Ammon's horn (tissue), 1 donor: ENCODE results near the gene CCT8.
A peak's percentile ranks its signal among the peaks of the same experiment; 100 is the strongest.
"Not testable (repeated sequence)": the region's sequence is repeated elsewhere in the genome, so short reads cannot be mapped to it uniquely, and the experiment has no call there.

Source experiments
- DNase-seq: peaks from one replicate; pipeline ENCODE4 v3.0.0-alpha.2; 2016; ENCODE audit warnings: low spot score

CCT8 gene

DNA sequence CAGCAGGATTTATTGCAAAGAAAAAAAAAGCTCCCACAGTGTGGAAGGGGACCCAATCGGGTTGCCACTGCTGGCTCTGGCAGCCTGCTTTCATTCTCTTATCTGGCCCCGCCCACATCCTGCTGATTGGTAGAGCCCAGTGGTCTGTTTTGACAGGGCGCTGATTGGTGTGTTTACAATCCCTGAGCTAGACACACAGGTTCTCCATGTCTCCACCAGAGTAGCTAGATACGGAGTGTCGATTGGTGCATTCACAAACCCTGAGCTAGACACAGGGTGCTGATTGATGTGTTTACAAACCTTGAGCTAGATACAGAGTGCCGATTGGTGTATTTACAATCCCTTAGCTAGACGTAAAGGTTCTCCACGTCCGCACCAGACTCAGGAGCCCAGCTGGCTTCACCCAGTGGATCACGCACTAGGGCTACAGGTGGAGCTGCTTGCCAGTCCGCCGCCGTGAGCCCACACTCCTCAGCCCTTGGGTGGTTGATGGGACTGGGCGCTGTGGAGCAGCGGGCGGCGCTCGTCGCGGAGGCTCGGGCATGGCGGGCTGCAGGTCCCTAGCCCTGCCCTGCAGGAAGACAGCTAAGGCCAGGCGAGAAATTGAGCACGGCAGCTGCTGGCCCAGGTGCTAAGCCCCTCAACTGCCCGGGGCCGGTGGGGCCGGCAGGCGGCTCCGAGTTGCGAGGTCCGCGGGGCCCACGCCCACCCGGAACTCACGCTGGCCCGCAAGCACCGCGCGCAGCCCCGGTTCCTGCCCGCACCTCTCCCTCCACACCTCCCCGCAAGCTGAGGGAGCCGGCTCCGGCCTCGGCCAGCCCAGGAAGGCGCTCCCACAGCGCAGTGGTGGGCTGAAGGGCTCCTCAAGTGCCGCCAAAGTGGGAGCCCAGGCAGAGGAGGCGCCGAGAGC is 3.5 kb upstream of the CCT8 start:
- not testable (repeated sequence) for DNase-seq

DNA sequence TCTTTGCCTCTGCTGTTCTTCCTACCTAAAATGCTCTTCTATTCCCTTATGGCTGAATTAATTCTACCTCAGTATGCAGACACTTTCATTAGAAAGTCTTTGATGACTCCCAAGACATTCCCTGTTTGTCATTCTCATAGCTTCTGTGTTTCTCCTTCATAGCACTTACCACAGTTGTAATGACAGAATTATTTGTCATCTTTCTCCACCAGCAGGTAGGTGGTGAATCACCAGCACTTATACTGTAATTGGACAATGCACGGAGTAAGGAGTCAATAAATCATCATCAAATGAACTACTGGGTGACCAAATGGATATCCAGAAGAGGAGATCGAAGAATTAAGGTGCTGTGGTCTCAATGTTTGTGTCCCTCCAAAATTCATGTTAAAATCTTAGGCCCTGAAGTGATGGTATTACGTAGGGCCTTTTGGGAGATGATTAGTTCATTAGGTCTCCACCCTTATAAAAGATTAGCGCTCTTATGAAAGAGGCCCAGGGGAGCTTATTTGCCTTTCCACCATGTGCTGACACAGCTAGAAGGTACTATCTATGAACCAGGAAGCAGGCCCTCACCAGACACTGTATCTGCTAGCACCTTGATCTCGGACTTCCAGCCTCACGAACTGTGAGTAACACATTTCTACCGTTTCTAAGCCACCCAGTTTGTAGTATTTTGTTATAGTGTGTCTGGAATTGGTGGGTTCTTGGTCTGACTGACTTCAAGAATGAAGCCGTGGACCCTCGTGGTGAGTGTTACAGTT is 2.4 kb upstream of the CCT8 start:
- DNase-seq = no peak

DNA sequence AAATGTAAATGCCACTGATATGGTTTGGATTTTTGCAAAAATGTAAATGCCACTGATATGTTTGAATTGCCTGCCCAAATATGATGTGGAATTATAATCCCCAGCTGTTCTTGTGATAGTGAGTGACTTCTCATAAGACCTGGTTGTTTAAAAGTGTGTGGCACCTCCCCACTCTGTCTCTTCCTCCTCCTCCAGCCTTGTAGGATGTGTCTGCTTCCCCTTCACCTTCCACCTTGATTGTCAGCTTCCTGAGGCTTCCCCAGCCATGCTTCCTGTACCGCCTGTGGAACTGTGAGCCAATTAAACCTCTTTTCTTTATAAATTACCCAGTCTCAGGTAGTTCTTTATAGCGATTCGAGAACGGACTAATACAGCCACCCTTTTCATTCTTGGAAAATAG is 1.3 kb upstream of the CCT8 start:
- DNase-seq = no peak

DNA sequence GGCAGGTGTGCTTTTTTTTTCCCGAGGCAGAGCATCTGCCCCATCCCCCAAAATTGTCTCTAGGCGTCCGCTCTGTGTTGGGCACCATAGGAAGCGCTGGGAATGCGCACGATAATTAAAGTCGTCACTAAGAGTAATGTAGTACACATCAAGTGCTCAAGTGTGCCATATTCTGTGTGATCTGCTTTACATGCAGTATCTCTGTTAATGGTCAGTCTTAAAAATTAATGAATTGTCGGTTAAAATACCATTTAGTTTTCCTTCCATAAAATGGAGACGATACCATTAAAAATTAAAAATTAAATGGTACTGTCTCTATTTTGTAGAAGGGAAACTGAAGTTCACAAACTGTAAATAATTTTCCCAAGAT is 544 bp upstream of the CCT8 start:
- no peak for DNase-seq

DNA sequence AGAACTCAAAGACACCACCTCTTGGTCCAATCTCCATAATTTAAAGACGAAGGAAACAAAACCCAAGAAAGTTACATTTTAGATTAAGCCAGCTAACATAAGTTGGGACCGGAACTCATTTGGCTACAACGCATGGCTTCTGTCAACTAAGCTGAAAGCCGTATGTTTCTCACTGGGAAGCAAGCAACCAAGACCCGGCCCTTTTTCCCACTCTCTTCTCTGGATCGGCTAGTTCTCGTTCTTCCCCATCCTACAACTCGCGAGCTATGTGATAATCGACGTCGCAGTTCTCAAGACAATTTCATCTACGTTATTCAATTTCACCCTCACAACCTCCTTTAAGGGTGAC is 601 bp downstream of the CCT8 start:
- no peak for DNase-seq

DNA sequence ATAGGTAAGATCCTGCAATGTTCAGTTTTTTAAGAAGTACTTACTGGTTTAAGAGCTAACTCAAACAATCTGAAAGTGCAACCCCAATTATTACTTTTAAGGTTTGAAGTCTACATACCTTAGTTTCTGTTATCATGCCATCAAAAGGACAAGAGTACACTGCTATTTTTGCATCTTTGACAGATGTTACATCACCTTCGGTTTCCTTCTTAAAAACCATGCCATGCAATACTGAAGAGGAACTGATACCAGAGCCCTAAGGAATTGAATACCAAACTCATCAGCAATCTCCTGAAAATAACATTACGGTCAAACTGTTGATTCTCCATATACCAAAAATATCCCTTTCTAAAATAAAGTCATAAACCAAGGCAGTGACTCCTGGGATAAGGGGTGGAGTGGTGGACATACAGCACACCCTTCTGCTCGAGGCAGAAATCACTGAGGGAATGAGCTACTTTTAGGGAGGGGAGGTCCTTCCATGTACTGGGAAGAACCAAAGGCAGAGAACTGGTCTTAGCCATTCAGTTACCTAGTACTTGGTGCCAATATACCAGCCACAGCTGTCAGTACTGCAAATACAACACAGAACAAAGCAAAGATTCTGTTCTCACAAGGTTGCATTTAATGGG is 8.5 kb downstream of the CCT8 start:
- DNase-seq = no peak

DNA sequence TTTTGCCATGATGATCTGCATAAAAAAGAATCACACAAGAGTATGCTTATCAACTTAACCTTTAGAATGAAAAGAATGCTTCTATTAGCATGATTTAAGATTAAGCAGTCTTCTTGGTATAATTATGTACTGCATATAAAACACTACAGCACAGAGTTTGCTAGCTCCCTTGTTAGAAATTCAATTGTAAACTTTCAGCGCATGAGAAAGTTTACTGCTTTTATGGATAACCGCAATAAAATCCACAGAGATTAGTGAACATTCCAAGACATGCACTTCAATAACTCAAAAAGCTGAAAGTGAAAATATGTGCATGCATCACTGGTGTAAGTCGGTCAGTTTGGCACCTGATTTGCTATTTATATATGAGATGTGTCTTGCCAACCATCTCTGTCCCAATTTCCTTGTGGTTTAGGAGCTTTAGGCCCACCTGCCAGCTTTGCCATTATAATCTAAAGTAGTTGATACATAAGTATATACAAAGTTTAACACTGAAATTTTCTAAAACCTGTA is 16.9 kb downstream of the CCT8 start:
- DNase-seq = no peak

DNA sequence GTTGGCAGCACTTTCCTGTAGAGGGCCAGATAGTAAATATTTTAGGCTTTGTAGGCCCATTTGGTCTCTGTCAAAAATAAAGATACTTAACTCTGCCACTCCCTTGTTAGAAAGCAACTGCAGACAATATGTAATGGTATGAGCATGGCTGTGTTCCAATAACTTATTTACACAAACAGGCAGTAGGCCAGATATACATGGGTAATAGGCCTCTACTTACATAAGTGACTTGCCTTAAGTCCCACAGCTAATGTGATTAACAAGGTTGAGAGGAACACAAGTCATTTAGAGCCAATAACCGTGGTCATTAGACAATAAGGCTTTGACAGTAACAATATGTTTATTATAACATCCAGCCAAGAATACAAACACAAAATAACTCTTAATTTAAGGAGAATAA is 17.4 kb downstream of the CCT8 start:
- DNase-seq = no peak

DNA sequence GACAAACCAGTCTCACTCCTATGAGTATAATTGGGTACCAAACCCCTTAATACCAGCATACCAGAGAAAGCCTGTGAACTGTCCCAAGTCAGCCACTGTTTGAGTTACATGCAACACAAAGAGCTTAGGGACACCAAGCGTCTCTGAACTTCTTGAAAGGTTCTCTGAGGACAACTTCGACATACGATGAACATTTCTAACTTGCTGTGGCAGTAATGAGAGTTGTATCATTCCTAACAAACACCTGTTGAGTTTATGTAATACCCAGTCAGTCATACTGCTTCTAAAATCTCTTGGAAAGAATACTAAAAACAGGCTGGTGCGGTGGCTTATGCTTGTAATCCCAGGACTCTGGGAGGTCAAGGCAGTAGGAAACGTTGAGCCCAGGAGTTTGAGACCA is 18.4 kb downstream of the CCT8 start:
- no peak for DNase-seq

DNA sequence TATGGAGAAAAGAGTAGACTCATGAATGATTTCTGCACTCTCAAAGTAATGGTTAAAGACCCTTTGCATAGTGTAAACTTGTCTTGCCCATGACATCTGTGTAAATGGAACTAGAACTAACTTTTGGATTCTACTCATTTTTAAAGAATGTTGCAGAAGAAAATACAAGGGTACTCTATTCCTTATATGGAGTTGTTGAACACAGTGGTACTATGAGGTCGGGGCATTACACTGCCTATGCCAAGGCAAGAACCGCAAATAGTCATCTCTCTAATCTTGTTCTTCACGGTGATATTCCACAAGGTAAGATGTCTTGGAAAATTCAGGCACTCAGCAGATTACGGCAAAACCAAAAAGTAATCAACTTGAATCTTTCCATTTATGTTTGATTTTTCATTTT is 19.8 kb downstream of the CCT8 start:
- DNase-seq = no peak

DNA sequence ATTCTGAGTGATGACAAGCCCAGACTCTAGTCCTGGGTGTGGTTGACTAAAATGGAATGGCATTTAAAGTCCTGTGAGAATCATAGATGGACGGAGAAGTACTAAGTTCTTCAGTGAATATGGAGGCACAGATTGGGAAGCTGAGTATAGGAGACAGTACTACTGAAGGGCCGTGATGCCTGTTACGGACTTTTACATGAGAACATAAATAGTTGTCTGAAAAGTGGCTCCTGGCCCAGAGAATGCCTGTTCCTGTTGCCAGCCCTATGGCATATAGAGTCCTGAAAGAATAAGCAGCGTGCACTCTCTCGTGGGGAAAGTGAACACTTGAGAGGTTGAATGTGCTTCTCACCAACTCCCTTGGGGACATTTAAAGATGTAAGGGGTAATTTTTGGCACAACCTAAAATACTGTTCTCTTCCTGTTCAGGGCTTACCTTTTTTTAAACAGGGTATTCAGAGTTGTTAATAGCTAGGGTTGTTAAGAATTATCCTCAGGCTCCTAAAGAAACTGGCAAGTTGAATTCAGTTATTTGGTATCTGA is 20.4 kb downstream of the CCT8 start:
- DNase-seq = no peak

DNA sequence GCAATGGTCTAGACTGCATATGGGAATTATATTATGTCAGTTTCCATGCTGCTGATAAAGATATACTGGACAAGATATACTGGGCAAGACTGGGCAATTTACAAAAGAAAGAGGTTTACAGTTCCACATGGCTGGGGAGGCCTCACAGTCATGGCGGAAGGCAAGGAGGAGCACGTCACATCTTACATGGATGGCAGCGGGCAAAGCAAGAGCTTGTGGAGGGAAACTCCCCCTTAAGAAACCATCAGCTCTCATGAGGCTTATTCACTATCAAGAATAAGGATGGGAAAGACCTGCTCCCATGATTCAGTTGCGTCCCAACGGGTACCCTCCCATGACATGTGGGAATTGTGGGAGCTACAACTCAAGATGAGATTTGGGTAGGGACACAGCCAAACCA is 21.2 kb downstream of the CCT8 start:
- no peak for DNase-seq

DNA sequence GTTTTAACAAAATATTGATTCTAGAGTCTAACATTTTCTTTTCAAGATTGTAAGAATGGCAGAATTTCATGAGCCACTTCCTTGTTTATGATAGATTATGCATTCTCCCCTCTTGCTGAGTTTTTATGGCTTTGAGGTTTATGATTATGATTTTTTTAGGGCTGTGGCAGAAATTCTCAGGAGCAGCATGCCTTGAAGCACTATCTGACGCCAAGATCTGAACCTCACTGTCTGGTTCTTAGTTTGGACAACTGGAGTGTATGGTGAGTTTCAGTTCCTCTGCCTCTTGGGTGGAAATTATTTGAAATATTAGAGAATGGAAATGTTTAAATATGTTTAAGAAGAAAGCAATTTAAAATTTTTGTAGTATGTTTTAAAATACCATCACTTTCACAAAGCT is 38.8 kb downstream of the CCT8 start:
- DNase-seq = no peak

DNA sequence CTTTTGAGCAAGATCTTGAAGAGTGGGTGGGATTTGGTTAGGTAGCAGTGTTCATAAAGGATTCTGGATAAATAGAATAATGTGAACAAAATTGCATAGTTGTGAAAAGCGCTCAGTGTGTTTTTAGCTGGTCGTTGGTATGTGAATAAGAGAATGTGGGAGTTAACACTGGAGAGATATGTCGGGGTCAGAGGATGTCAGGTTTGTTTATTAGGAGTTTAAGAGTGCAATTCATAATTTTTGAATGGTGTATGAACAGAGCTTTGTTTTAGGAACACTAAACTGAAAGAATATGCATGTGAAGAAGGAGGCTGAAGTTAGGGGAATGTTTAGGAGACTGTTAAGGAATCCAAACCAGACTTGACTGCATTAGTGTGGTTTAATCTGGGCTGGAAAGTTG is 39.6 kb downstream of the CCT8 start:
- no peak for DNase-seq

DNA sequence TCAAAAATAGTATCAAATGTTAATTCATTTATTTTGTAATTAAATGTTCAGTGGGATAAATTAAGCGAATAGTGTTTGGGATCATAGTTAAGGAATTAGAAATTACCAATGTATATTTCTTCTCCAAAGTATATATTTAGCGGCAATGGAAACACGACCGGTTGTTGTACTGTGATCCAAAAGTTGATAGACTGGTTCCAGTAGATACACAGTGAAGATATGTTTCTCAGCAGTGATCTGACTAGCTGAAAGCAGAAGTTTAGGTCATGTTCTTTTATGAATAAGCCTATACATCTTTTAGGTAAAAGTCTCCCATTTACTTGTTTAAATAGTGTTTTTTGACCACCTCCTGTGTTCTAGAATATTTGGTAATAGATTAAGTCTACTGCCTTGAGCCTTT is 40.1 kb downstream of the CCT8 start:
- no peak for DNase-seq

DNA sequence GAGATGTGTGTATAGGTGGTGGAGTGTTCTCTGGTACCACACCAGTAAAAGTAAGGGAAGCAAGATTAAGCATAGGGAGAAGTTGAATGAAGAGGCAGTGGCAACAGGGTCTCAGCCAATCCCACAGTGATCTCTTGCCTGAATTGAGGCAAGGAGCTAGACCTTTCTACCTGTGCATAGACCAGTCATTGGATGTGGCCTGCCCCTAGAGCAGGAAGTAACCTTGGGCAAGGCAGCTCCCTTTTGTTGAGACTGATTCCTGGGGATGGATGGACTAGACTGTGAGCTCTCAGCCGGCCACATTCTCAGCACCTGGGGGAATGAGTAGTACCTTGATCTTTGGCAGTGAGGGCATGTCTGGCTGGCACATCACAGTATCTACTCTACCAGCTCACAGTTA is 42.5 kb downstream of the CCT8 start:
- DNase-seq = no peak

DNA sequence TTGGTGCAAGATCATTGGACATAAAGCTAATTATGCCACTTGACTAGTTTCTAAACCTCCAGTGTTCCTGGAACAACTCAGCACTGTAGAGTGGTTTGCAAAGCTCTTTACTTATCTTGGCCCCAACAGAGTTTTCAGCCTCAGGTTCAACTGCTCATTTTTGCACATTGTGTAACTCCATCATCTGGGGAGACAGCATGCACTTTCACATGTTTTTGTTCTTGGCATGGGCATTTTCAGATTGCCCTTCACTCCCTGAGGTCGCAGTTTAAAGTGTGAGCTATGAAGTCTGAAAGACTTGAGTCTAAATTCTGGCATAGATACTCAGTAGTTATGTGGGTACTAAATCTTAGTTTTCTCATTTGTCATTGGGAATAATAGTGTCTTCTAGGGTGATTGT is 43.9 kb downstream of the CCT8 start:
- DNase-seq = no peak

DNA sequence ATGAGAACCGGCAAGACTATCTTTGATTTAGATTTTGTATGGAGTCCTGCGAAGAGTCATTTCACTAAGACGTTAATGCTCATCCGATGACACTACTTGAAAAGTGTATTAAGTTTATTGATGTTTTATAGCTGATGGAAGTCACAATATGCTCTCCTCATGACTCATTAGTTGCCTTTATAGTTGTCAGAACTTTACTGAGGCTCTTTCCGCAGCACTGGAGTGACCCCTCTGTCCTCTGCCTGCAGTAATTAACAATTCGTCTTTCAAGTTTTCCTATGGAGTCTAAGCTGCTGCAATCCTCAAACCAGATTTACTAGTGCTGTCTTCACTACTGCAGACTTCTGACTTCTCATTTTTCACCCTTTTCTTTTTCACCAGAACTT is 48.1 kb downstream of the CCT8 start:
- no peak for DNase-seq

DNA sequence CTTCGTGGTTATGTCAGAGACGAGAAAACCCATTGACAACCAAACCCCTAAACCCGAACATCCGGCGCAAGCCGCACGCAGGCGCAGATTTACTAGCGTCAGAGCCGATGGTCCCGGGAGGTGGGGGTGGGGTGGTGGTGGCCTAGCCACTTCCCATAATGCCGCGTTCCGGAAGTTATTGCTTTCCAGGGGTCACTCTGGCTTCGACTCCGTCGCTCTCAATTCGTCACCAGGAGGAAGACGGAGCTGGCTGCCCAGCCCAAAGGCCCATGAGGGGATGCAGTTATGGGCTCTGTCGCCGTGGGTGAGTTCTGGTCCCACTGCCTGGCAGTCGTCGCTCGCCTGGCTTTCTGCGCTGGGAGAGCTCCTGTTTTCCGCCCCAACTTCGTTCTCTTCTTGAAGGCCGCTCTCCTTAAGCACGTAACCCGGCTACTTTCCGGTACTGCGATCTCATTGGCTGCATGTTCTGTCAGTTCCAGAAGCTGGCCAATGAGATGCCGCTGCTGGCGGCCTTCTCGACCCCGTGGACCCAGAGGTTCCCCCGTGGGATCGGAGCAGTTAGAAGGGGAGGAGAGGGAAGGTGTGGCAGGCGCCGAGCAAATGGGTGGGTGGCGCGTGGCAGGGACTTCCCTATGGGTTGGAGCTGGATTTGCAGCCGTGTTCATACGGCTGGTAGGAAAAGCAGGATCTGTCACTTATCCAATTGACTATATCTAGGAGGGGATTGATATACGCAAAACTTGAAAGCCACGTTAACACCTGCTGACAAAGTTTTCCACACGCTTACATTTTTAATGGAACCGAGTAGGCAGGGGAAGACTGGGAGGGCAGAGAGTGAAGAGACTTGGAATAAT is 48.7 kb downstream of the CCT8 start, which contains the start of gene USP16:
USP16 (plus strand) TSS at position 195 of the 854 bp plus-strand sequence. CDS start 3,246 bp downstream, outside the sequence.
- DNase-seq = peak; percentile 97

DNA sequence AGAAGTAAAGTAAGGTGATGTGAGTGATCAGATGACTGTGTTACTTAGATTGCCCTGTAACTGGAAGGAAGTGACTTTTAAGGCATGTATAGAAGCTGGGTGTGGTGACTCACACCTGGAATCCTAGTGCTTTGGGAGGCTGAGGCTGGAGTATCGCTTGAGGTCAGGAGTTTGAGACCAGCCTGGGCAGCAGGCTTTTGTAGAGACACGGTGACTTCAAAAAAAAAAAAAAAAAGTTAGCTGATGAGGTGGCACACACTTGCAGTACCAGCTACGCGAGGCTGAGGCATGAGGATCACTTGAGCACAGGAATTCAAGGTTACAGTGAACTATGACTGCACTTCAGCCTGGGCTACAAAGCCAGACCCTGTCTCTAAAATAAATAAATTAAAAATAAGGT is 51.3 kb downstream of the CCT8 start:
- DNase-seq = no peak

DNA sequence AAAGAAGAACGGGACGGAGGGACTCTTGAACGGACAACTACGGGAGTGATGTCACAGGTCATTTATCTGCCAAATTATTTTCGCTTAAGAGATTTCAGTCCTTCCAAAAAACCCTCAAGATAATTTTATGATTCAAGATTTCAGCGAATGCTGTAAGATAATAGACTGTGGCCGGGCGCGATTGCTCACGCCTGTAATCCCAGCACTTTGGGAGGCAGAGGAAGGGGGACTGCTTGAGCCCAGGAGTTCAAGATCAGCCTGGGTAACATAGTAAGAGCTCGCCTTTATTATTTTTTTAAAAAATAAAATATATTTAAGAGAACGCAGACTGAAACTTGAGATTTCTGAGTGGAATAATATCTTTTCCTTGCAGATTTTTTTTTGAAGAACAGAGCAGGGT is 54.9 kb downstream of the CCT8 start:
- no peak for DNase-seq
